NCI-H2171 treated with DMSO at 0.1 percent for 48 hours (cell line): ENCODE results near the gene CYP4F12.

Source experiments
- DNase-seq: peaks from one replicate; lab custom pipeline; 2025; lab: John Stamatoyannopoulos, UW

Gene CYP4F12

GRCh38 chr19:15714638-15715037 lies 41.8 kb downstream of the CYP4F12 start:
- no peak for DNase-seq

DNA sequence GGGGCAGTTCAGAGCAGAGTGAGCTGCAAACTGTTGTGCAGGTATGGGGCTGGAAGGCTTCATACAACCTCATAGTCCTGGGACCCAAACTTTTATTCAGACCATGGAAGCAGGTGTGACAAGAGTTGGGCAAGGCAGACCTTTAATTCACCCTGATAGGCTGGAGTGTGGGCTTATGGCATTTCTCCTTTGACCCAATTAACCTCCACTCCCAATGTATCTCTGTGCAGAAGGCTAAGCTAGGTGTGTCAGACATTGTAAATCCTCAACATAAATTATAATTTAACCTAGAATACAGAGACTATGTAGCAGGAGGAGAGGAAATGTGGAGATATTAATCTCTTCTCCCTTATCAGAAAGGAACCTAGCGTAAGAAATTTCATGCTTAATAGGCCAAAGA lies 42.8 kb downstream of the CYP4F12 start:
- no peak for DNase-seq

DNA sequence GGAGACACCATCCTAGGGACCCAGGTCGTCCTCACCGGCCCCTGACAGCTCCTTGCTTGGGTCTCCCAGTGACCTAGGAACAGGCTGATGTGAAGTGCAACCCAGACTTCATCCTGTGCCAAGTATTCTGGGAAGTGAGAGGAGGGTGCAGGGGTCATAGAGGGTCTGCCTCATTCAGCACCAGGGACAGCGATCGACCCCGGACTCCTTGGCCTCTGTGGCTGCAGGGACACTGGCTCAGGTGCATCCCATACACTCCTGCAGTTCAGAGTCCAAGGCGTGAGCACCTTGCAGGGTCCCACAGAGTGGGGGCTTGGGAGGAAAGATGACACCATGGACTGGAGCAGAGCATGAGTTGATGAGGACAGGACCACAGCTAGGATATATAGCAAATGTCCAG lies 44.9 kb downstream of the CYP4F12 start:
- DNase-seq: no peak

- no peak for DNase-seq
These were observed 48.4 kb downstream of the CYP4F12 start for GRCh38 chr19:15721268-15721667.

GRCh38 chr19:15722956-15723355 lies 50.1 kb downstream of the CYP4F12 start:
- no peak for DNase-seq

GRCh38 chr19:15727724-15728123 lies 54.8 kb downstream of the CYP4F12 start, which contains the start of gene OR10H2:
OR10H2 (plus strand) TSS chr19:15728024; CDS start chr19:15728044, 20 bp downstream.
- no peak for DNase-seq

DNA sequence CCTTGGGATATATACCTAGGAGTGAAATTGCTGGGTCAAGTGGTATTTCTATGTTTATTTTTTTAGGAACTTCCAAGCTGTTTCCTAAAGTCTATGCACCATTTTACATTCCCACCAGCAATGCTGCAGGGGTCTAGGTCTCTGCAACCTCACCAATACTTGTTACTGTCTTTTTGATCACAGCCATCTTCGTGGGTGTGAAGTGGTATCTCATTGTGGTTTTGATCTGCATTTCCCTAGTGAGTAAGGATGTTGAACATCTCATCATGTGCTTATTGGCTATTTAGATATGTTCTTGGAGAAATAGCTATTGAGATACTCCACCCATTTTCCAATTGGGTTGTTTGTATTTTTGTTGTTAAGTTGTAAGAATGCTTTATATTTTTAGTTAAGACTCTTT lies 57.7 kb downstream of the CYP4F12 start:
- no peak for DNase-seq

GRCh38 chr19:15732388-15732787 lies 59.5 kb downstream of the CYP4F12 start:
- no peak for DNase-seq

- no peak for DNase-seq
These were observed 61.0 kb downstream of the CYP4F12 start for GRCh38 chr19:15733895-15734294.

GRCh38 chr19:15737722-15738121 lies 64.8 kb downstream of the CYP4F12 start, which contains the start of gene OR10H3:
OR10H3 (plus strand) TSS chr19:15737985; CDS start chr19:15741393, 3,408 bp downstream.
- DNase-seq: no peak

DNA sequence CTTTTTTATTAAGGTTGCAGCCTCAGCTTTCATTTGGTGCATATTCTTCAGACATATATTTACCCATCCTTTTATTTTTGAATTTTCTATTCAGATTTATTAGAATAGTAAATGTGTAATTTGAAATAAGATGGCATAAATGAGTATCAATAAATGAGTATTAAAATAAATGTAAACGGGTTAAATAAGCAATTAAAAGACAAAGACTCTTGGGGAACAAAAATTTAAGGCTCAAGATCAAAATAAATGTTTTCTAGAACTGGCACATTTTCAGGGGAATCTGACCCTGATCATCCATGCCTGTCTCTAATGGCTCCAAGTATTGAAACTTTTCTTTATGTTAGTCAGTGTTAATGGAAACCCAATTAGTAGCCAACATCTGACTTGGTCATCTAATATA lies 67.9 kb downstream of the CYP4F12 start:
- DNase-seq: no peak
